GM19324 (cell line): ENCODE results near the gene SPARC.

Source experiments
- ATAC-seq: cut with Tn5 transposase; IDR thresholded peaks from one replicate; pipeline ENCODE4 v1.9.1; 2021; ENCODE audit warnings: mild to moderate bottlenecking, moderate library complexity; ENCODE audit not compliant: unreplicated experiment, low FRiP score

The SPARC gene

DNA sequence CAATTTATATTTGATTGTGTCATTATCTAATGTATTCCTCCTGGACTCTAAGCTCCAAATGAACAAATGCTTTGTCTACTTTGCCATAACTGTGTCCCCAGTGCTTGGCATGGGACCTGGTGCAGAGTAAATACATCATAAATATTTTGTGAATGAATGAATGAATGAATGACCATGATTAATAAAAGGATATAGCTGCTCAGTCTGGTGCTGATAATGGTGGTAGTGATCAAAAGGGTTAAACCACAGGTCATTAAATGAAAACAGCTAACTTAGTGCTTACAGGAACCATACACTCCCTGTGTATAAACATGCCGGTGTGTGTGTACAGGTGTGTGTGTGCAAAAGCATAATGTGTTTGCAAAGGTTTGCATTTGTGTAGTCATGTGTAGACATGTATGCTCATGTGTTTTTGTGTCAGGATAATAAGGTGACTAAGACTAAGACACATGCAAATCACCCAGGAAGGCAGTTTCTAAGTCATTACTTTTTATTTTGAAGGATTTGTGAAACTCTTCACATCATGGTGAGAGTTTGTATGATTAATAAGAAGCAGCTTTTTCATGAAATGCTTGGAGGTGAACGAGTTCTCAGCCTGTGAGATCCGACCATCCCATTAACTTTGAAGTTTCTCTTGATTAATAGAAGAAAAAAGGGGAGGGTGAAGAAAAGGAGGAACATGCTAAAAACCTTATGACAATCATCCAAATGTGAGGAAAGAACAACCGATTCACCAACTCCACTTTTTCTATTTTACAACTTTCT lies 24.6 kb downstream of the SPARC start:
- ATAC-seq = peak; percentile 41

- ATAC-seq = no peak
These were observed 25.9 kb downstream of the SPARC start for GRCh38 chr5:151660616-151661495.

- peak; percentile 55 for ATAC-seq
These were observed 27.5 kb downstream of the SPARC start for GRCh38 chr5:151659001-151659754.

GRCh38 chr5:151657114-151657513 lies 29.6 kb downstream of the SPARC start:
- no peak for ATAC-seq

GRCh38 chr5:151656311-151656710 lies 30.4 kb downstream of the SPARC start:
- no peak for ATAC-seq

DNA sequence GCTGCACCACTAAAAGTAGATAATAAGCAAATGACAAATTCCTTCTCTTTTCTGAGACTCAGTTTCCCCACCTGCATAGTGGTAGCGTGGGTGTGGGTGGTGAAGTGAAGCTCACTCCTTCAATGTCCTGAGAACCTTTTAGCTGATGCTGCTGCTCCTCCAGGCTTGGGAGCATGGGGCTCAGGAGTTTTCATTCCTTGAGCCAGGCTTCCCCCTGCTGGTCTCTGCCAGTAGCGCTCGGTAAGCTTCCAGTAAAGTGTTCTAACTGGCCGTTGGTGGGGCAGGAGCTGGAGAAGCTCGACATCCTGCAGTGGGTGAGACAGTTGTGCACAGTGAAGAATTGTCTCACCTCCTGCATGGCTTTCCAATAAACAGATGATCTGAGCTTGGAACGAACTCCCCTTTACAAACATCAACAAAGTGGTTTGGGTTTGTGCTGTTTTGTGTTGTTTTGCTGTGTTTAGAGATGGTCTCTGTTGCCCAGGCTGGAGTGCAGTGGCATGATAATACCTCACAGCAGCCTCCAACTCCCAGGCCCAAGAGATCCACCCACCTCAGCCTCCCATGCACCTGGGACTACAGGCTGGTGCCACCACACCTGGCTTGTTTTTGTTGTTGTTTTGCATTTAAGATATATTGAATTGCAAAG lies 34.6 kb downstream of the SPARC start:
- peak; percentile 87 for ATAC-seq

DNA sequence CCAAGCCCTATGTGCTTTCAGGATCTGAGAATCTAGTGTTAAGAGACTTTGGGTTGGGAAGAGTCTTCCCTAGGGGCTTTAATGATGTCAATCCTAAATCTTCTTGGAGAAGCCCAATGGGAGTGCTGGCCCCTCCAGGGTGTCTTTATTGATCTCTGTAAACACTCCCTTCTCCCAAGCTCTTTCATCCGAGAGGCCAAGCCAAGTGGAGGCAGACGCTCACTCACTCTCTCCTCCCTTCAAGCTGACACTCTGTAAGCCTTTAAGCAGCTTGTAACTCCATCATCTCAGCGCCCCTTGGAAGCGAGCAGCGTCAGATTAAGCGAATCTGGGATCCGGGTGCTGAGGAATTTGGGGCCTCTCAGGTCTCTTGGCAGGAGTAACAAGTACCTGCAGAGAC lies 37.7 kb downstream of the SPARC start:
- no peak for ATAC-seq

- ATAC-seq = no peak
These were observed 38.6 kb downstream of the SPARC start for GRCh38 chr5:151648089-151648488.

GRCh38 chr5:151647320-151647861 lies 39.3 kb downstream of the SPARC start:
- ATAC-seq = no peak

DNA sequence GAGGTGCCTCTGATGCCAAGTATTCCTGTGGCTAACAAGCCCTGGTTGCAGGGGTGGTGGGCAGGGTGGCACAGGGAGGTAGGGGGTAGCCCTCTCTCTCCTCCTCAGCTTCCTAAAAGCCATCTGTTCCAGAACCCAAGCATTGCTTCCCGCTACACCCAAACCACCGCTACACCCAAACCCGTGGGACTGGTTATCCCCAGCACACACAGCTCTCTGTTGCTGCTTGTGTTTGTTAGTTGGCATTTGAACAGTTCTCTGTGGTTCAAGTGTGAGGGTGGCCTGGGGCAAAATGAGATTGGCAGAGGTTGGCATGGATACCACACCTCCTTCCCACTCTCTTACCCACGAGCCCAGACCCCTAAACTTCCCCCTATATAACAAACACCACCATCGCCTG lies 40.4 kb downstream of the SPARC start:
- ATAC-seq = no peak

- ATAC-seq = no peak
These were observed 43.3 kb downstream of the SPARC start for GRCh38 chr5:151643388-151643787.

DNA sequence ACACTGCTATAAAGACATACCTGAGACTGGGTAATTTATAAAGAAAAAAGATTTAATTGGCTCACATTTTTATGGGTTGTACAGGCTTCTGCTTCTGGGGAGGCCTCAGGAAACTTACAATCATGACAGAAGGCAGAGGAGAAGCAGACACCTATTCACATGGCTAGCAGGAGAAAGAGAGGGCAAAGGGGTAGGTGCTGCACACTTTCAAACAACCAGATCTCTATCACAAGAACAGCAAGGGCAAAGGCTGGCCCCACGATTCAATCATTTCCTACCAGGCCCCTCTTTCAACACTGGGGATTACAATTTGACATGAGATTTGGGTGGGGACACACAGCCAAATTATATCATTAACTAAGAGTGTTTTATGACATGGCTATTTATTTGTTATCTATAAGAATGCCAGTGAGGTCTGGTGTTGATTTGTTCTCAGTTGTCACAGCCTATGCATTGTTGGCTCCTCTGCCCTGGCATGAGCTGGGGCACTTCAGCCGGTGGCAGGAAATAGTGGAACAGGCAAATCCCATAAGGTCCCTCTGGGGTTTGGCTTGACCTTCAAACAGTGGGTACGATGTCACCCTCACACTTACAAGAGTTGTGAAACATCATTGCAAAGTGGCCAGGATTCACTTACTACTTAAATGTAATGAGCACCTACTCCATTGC lies 44.1 kb downstream of the SPARC start:
- ATAC-seq = no peak

DNA sequence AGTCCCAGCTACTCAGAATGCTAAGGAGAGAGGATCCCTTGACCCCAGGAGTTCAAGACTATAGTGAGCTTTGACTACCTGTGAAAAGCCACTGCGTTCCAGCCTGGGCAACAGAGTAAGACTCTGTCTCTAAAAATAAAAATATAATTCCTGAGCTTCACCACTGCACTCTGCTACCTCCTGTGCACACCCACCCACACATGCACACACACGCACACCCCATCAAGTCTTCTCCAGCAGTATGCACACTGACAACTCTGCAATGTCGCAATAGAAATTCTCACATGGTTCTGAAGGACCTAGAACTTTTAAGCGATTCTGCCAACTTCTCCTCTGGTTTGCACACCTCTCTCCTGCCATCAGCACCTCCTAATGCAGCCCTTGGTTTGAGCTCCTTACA lies 48.1 kb downstream of the SPARC start:
- ATAC-seq = no peak

DNA sequence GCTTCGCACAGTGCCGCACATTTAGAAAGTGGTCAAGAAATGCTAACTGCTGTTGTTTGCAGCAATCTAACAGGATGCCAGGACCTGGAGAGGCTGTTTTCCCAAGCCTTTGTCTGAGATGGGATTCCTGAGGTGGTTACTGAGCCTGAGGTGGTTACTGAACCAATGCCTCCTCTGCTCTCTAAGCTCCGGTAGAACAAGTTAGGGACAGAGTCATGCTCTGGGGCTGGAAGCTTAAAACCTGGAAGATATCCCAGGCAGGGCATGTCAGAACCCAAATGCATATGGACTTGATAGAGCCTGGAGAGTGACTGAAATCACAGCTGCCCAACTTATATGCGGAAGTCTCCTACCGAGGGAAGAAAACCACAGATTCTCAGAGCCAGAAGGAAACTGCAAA lies 49.0 kb downstream of the SPARC start:
- ATAC-seq = no peak

GRCh38 chr5:151633892-151634291 lies 52.8 kb downstream of the SPARC start:
- no peak for ATAC-seq

DNA sequence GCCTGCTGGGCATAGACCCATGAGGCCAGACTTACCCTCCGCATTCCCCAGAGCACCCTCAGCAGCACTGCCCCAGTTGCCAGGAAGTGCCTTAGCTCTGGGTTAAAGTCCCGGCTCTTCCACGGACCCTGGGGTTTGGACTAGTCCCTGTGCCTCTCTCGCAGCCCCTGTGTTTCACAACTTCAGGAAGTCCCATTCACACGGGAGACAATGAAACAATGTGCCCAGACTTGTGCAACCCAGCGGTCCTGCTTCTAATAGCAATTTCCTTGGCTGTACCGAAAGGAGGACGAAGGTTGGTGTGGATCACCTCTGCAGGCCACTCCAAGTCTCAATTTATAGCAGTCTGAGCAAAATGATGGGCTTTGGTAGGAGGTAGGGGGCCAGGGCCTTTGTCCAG lies 53.8 kb downstream of the SPARC start:
- no peak for ATAC-seq

GRCh38 chr5:151632524-151632923 lies 54.2 kb downstream of the SPARC start:
- no peak for ATAC-seq

GRCh38 chr5:151631941-151632340 lies 54.8 kb downstream of the SPARC start:
- no peak for ATAC-seq

DNA sequence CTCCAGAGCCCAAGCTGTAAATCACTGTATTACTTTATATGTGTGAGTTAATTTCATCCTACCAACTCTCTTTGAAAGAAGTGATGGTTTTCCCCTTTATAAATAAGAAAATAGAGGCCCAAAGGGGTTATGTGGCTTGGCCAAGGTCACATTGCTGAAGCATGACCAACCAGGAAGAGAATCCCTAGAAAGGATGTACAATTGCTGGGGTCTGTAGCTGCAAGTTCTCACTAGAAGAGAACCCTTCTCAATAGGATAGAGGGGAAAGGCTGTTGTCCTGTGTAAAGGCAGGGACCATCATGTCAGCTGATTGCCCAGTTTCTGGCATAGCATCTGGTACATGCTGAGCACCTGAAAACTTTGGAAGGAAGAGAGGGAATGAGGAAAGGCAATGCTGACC lies 56.6 kb downstream of the SPARC start:
- ATAC-seq = no peak
